ENCODE results near the gene HAUS1. TPM values are rescaled to one million over a fixed set of nuclear protein-coding genes. Genes with fewer than 3 reads are reported as not detected.
A peak's percentile ranks its signal among the peaks of the same experiment; 100 is the strongest.

HAUS1 gene
- total RNA-seq = 10 to 100 TPM; 57.4 to 59.2 TPM

DNA sequence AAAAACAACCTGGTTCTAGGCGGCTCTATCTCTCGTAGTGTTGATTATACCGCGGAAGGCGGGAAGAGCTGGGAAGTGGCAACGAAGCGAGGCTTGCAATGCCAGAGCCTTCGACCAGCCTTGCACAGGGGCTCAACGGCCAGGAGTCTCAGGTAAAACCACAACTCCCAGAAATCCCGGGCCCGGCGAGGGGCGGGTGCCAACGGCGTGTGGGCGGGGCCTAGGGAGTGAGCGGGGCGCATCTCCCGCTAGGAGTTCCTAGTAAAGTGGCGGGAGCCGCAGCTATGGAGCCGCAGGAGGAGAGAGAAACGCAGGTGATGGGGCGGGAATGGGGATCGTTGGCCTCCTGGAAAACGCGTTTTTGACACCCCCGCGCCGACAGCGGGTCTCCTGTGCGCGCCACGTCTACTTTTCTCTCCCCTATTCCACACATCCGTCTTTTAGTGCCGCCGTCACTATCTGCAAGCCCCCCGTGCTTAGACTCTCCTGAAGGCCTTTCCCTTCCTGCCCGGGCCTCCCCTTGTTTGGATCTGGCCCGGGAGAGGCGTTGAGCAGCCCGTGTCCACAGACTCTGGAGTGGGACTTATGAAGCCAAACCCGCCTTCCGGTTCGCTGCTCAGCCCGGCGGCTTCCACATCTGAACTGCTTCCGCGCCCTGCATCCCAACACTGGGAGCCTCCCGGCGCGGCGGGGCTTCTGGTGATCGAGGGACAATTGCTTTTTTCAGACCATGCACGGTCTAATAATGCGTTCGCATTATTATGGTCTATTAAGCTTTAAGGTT, at the start of gene HAUS1:
Gene HAUS1 (plus strand): TSS at position 258 of the 784 bp plus-strand sequence. CDS start 27 bp downstream, at position 285.
- Mint-ChIP-seq H3K27ac (peak within 1 kb of the TSS; percentile 92), H3K27me3 (no peaks in the 10 kb centered on the region), H3K4me1 (peaks cover 34% of the 10 kb centered on the region), H3K36me3 (peaks cover 19% of the 10 kb centered on the region), H3K9me3 (ENCODE audit: low read depth) (no peaks in the 10 kb centered on the region), H3K4me3 (peak within 1 kb of the TSS; percentile 90)
- CTCF ChIA-PET = interaction anchor here (1.4 kb wide), 2 partner anchors 44 to 53 kb away, joined by 3 read pairs; no protein-coding TSS in a partner anchor
- DNase-seq (peak; percentile 87), ATAC-seq (peak; percentile 92)

- H3K9me3 Mint-ChIP-seq (ENCODE audit: low read depth) = no peaks in the 10 kb centered on the region
- no peak for DNase-seq
These were observed 49.0 kb upstream of the HAUS1 start for GRCh38 chr18:46054956-46055837.

DNA sequence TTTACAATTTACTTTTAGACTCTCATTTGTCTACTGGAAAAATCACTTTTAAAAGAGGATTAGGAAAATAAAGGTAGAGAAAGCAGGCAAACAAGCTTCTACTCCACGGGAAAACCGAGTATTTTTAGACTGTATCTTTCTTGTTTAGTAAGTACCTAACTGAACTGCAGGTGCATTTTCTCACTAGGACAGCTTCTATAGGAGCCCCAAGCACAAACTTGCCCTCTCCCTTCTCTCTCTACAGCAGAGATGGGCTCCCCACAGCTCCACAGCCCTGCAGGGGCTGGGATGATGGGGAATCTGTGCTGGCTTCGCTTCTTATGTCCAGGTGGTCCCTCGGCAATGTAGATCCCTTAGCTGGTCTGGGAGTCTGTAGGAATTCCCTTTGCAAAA, 48.4 kb upstream of the HAUS1 start:
- Mint-ChIP-seq H3K27me3 (no peaks in the 10 kb centered on the region), H3K4me3 (peak overlapping the region; percentile 20), H3K4me1 (peaks cover 29% of the 10 kb centered on the region), H3K36me3 (no peaks in the 10 kb centered on the region), H3K27ac (peak overlapping the region; percentile 85), H3K9me3 (ENCODE audit: low read depth) (no peaks in the 10 kb centered on the region)
- CTCF ChIA-PET = interaction anchor here (0.6 to 2.5 kb wide), 10 partner anchors 9 to 390 kb away, joined by 3 to 30 read pairs (median 3); partner anchors contain the start of gene PSTPIP2
- ATAC-seq (peak; percentile 37), DNase-seq (no peak)

More at GRCh38 chr18:46054956-46055837, 49.0 kb upstream of the HAUS1 start:
- Mint-ChIP-seq H3K27ac (peak overlapping the region; percentile 85), H3K36me3 (no peaks in the 10 kb centered on the region), H3K27me3 (no peaks in the 10 kb centered on the region), H3K4me1 (peaks cover 29% of the 10 kb centered on the region), H3K4me3 (peak overlapping the region; percentile 20)
- ATAC-seq = peak; percentile 86
- CTCF ChIA-PET = interaction anchor here (0.7 to 2.5 kb wide), 10 partner anchors 9 to 389 kb away, joined by 3 to 30 read pairs (median 3); partner anchors contain the start of gene PSTPIP2

DNA sequence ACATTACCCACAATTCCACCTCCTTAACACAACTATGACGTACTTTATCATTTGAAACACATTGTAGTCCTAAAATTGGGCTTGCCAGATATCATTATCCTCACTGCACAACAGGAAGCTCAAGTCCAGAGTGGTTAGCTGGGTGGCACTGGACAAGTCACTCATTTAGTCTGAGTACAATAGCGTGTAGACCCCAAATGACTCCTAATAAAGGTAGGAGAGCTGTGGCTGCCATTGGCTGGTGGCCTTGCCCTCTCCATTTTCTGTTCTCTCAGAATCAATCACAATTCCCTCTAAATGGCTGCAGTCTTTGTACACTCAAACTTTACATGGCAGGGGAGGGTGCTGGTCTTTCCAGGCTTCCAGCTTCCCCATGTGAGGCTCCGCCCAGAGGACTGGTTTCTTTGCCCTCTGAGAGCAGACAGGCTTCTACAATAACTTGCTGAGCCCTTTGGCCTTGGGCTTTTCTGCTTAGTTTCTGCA, 43.8 kb upstream of the HAUS1 start:
- Mint-ChIP-seq H3K36me3 (no peaks in the 10 kb centered on the region), H3K9me3 (ENCODE audit: low read depth) (no peaks in the 10 kb centered on the region)
- CTCF ChIA-PET = interaction anchor here (0.8 to 2.3 kb wide), 2 partner anchors 10 to 13 kb away, joined by 4 to 13 read pairs; no protein-coding TSS in a partner anchor

GRCh38 chr18:46061387-46061786, 42.8 kb upstream of the HAUS1 start:
- CTCF ChIA-PET = interaction anchor here (2.3 kb wide), 1 partner anchor 12 kb away, joined by 13 read pairs; no protein-coding TSS in a partner anchor
- peaks cover 11% of the 10 kb centered on the region for H3K4me1 Mint-ChIP-seq
- no peak for ATAC-seq
- H3K4me3 Mint-ChIP-seq = no peak overlapping the region
- H3K27ac Mint-ChIP-seq = no peak overlapping the region
- DNase-seq = no peak
- no peaks in the 10 kb centered on the region for H3K9me3 Mint-ChIP-seq (ENCODE audit: low read depth)
- no peaks in the 10 kb centered on the region for H3K27me3 Mint-ChIP-seq
- no peaks in the 10 kb centered on the region for H3K36me3 Mint-ChIP-seq

More for the DNA sequence above, 43.8 kb upstream of the HAUS1 start:
- ATAC-seq (no peak), DNase-seq (no peak)
- no peak overlapping the region for H3K27ac Mint-ChIP-seq
- no peaks in the 10 kb centered on the region for H3K27me3 Mint-ChIP-seq
- peaks cover 21% of the 10 kb centered on the region for H3K4me1 Mint-ChIP-seq
- H3K4me3 Mint-ChIP-seq = no peak overlapping the region

- ATAC-seq = no peak
- Mint-ChIP-seq H3K36me3 (no peaks in the 10 kb centered on the region), H3K4me1 (peaks cover 11% of the 10 kb centered on the region), H3K4me3 (no peak overlapping the region), H3K27ac (no peak overlapping the region), H3K27me3 (no peaks in the 10 kb centered on the region), H3K9me3 (ENCODE audit: low read depth) (no peaks in the 10 kb centered on the region)
- CTCF ChIA-PET = interaction anchor here (2.3 kb wide), 1 partner anchor 12 kb away, joined by 13 read pairs; no protein-coding TSS in a partner anchor
- no peak for DNase-seq
These were observed 42.4 kb upstream of the HAUS1 start for GRCh38 chr18:46061796-46062195.

- DNase-seq = no peak
- no peak for ATAC-seq
These were observed 41.4 kb upstream of the HAUS1 start for GRCh38 chr18:46062781-46063180.

DNA sequence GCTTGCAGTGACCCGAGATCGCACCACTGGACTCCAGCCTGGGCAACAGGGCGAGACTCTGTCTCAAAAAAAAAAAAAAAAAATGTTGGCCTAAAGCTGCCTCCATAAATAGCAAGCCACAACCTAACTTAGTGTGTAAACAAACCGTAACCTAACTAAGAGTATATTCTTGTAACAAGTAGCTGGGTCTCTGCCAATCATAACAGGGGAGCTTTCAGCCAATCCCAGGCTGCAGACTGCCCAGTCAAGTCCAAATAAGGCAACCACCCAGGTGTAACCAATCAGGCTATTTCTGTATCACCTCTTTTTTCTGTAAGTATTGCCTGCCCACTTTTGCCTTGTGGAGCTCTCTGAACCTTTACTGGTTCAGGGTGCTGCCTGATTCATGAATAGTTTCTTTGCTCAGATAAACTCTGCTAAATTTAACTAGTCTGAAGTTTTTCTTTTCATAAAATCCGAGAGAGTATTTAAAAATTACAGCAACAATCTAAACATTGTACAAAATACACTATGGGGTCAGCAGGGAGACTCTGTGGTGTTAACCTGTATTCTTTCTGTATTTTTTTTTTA, 36.7 kb upstream of the HAUS1 start:
- CTCF ChIA-PET = interaction anchor here (1.2 kb wide), 1 partner anchor 12 kb away, joined by 6 read pairs; no protein-coding TSS in a partner anchor
- no peak overlapping the region for H3K27ac Mint-ChIP-seq
- DNase-seq (no peak), ATAC-seq (no peak)
- H3K4me1 Mint-ChIP-seq = peaks cover 28% of the 10 kb centered on the region
- peaks cover 2% of the 10 kb centered on the region for H3K27me3 Mint-ChIP-seq
- no peaks in the 10 kb centered on the region for H3K9me3 Mint-ChIP-seq (ENCODE audit: low read depth)
- H3K4me3 Mint-ChIP-seq = no peak overlapping the region
- peaks cover 1% of the 10 kb centered on the region for H3K36me3 Mint-ChIP-seq

More at GRCh38 chr18:46062781-46063180, 41.4 kb upstream of the HAUS1 start:
- no peak overlapping the region for H3K4me3 Mint-ChIP-seq
- H3K9me3 Mint-ChIP-seq (ENCODE audit: low read depth) = no peaks in the 10 kb centered on the region
- CTCF ChIA-PET = no interaction called here
- H3K27me3 Mint-ChIP-seq = no peaks in the 10 kb centered on the region
- peaks cover 1% of the 10 kb centered on the region for H3K36me3 Mint-ChIP-seq
- no peak overlapping the region for H3K27ac Mint-ChIP-seq
- peaks cover 13% of the 10 kb centered on the region for H3K4me1 Mint-ChIP-seq

GRCh38 chr18:46068763-46069162, 35.4 kb upstream of the HAUS1 start:
- H3K36me3 Mint-ChIP-seq = peaks cover 1% of the 10 kb centered on the region
- no peak overlapping the region for H3K27ac Mint-ChIP-seq
- ATAC-seq (no peak), DNase-seq (no peak)
- H3K27me3 Mint-ChIP-seq = peaks cover 6% of the 10 kb centered on the region
- CTCF ChIA-PET = no interaction called here
- peaks cover 31% of the 10 kb centered on the region for H3K4me1 Mint-ChIP-seq
- no peaks in the 10 kb centered on the region for H3K9me3 Mint-ChIP-seq (ENCODE audit: low read depth)
- H3K4me3 Mint-ChIP-seq = no peak overlapping the region

DNA sequence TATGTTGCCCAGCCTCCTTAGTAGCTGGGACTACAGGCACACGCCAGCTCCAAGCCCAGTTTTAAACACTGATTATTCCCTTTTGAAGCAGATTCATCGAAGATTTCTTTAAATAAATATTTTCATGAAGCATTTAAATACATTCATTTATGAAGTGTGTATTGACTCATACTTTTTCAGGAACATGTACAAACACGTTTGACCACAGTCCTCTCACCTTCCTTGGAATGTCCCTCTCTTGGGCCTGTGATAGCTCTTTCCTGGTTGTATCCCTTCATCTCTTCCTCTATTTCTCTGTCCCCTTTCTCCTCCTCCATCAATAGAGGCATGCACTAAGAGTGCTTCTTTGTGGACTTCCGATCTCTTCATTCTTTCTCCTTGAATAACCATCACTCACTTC, 34.7 kb upstream of the HAUS1 start:
- no peak for DNase-seq
- peaks cover 1% of the 10 kb centered on the region for H3K36me3 Mint-ChIP-seq
- H3K4me3 Mint-ChIP-seq = no peak overlapping the region
- H3K4me1 Mint-ChIP-seq = peaks cover 32% of the 10 kb centered on the region
- CTCF ChIA-PET = interaction anchor here (1.5 to 5.3 kb wide), 2 partner anchors 9 to 14 kb away, joined by 4 to 30 read pairs; no protein-coding TSS in a partner anchor
- ATAC-seq = no peak
- peaks cover 6% of the 10 kb centered on the region for H3K27me3 Mint-ChIP-seq
- no peak overlapping the region for H3K27ac Mint-ChIP-seq
- H3K9me3 Mint-ChIP-seq (ENCODE audit: low read depth) = no peaks in the 10 kb centered on the region

GRCh38 chr18:46070232-46070631, 34.0 kb upstream of the HAUS1 start:
- CTCF ChIA-PET = interaction anchor here (1.5 to 5.3 kb wide), 2 partner anchors 10 to 15 kb away, joined by 4 to 30 read pairs; no protein-coding TSS in a partner anchor
- H3K36me3 Mint-ChIP-seq = peaks cover 1% of the 10 kb centered on the region
- ATAC-seq = no peak
- peaks cover 6% of the 10 kb centered on the region for H3K27me3 Mint-ChIP-seq
- H3K4me1 Mint-ChIP-seq = peaks cover 32% of the 10 kb centered on the region
- H3K9me3 Mint-ChIP-seq (ENCODE audit: low read depth) = no peaks in the 10 kb centered on the region
- H3K4me3 Mint-ChIP-seq = no peak overlapping the region
- no peak for DNase-seq
- no peak overlapping the region for H3K27ac Mint-ChIP-seq

DNA sequence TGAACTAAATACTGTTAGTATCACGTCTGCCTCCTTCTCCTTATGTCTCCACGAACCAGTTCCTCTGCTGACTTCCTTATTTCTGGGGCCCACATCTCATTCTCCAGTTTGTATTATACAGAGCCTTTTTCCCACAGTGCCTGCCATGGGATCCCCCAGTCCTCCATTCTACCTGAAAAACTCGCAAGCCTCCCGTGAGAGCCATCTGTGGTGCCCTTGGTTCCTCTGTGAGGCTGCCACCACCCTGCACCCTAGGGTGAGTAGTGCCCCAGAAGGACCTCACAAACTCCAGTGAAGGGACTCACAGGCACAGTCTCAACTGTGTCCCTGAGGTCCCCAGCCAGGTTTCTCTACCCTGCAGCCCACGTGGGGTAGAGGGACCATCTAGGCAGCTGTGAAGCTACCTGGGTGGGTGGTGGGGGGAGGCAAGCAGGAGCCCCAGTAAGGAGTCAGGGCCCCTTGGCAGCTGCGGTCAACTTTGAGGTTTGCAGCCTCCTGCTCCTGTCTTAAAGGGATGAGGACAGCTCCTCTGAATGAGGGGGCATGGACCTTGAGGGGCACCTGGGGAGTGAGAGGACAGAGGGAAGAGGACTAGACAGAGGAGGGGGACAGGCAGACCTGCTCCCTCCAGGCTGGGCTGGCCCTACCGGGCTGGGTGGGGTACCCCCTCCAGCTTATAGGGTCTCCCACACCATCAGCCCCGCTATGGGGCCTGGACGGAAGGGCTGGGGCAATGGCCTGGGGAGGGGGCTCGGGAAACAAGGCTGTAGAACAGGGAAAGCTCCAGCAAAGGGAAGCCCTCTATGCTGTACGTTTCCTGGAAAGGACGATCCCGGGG, 33.2 kb upstream of the HAUS1 start:
- DNase-seq (no peak), ATAC-seq (no peak)
- peaks cover 32% of the 10 kb centered on the region for H3K4me1 Mint-ChIP-seq
- H3K9me3 Mint-ChIP-seq (ENCODE audit: low read depth) = no peaks in the 10 kb centered on the region
- CTCF ChIA-PET = interaction anchor here (1.5 to 5.3 kb wide), 4 partner anchors 11 to 405 kb away, joined by 4 to 50 read pairs (median 37); no protein-coding TSS in a partner anchor
- peaks cover 6% of the 10 kb centered on the region for H3K27me3 Mint-ChIP-seq
- H3K36me3 Mint-ChIP-seq = peaks cover 3% of the 10 kb centered on the region
- H3K27ac Mint-ChIP-seq = no peak overlapping the region
- H3K4me3 Mint-ChIP-seq = peak overlapping the region; percentile 72

Measured in activated CD8-positive, alpha-beta memory T cell treated with anti-CD3 and anti-CD28 coated beads, Interleukin-2, amount 10 ng/mL, durations not matched to agents 7 days and 5 days (primary cell).